DOHH2 (cell line): Measurements from ENCODE around the gene PES1.
"Not testable (repeated sequence)": the region's sequence is repeated elsewhere in the genome, so short reads cannot be mapped to it uniquely, and the experiment has no call there.

Experiments
- H3F3A ChIP-seq: fragments of 200-600 bp; sonication (generic), shearing (Covaris generic); 2 replicates; pipeline ENCODE4 v1.6.0; 2016; ENCODE audit warnings: antibody characterized with exemption, mild to moderate bottlenecking; ENCODE audit not compliant: control insufficient read depth, insufficient read depth
- H3K27ac ChIP-seq: fragments of 200-600 bp; sonication (generic); 2 replicates; pipeline ENCODE4 v1.5.1; 2014; ENCODE audit warnings: low read depth, mild to moderate bottlenecking, low read length, moderate library complexity
- H3K27me3 ChIP-seq: fragments of 200-600 bp; sonication (generic); 2 replicates; pipeline ENCODE4 v1.6.1; 2014; ENCODE audit warnings: mild to moderate bottlenecking, low read length, mixed read lengths; ENCODE audit not compliant: control insufficient read depth
- H3K36me3 ChIP-seq: fragments of 200-600 bp; sonication (generic); 2 replicates; pipeline ENCODE4 v1.6.1; 2014; ENCODE audit warnings: mild to moderate bottlenecking, low read length, moderate library complexity, mixed read lengths; ENCODE audit not compliant: control insufficient read depth
- H3K4me1 ChIP-seq: fragments of 200-600 bp; sonication (generic); 2 replicates; pipeline ENCODE4 v1.6.1; 2014; ENCODE audit warnings: mild to moderate bottlenecking, low read length, mixed read lengths; ENCODE audit not compliant: control insufficient read depth
- H3K4me2 ChIP-seq: fragments of 200-600 bp; sonication (generic); 2 replicates; pipeline ENCODE4 v1.6.0; 2014; ENCODE audit warnings: mild to moderate bottlenecking, low read length, moderate library complexity
- H3K4me3 ChIP-seq: fragments of 200-600 bp; sonication (generic); 2 replicates; pipeline ENCODE4 v1.5.1; 2014; ENCODE audit warnings: mild to moderate bottlenecking, low read length, mixed read lengths
- H3K79me2 ChIP-seq: fragments of 200-600 bp; sonication (generic); 2 replicates; pipeline ENCODE4 v1.6.1; 2014; ENCODE audit warnings: mild to moderate bottlenecking, low read length, mixed read lengths; ENCODE audit not compliant: control insufficient read depth
- H3K9me2 ChIP-seq: fragments of 200-600 bp; sonication (generic); replicated peaks from 2 replicates; pipeline ENCODE4 v1.6.1; 2014; ENCODE audit warnings: mild to moderate bottlenecking, low read length, mixed read lengths; ENCODE audit not compliant: control insufficient read depth
- H3K9me3 ChIP-seq: fragments of 200-600 bp; sonication (generic); 2 replicates; pipeline ENCODE4 v1.6.1; 2014; ENCODE audit warnings: antibody characterized with exemption, low read length, mixed read lengths; ENCODE audit not compliant: control insufficient read depth, insufficient read depth
- H4K20me1 ChIP-seq: fragments of 200-600 bp; sonication (generic); 2 replicates; pipeline ENCODE4 v1.6.0; 2014; ENCODE audit warnings: low read depth, mild to moderate bottlenecking, antibody characterized with exemption, low read length, moderate library complexity; ENCODE audit not compliant: control insufficient read depth, insufficient read depth
- CTCF ChIP-seq: fragments of 200-600 bp; sonication (generic); IDR thresholded peaks from one replicate; pipeline ENCODE4 v1.5.1; 2014; ENCODE audit warnings: antibody characterized with exemption, mild to moderate bottlenecking, low read depth, low read length; ENCODE audit not compliant: poor library complexity, severe bottlenecking
- EZH2phosphoT487 ChIP-seq: fragments of 200-600 bp; sonication (generic); IDR thresholded peaks from 2 replicates; pipeline ENCODE4 v1.6.1; 2017; ENCODE audit warnings: borderline replicate concordance, mild to moderate bottlenecking, antibody characterized with exemption, low read length, moderate library complexity, mixed read lengths

The PES1 gene

GRCh38 chr22:30541961-30542810 is 49.5 kb downstream of the PES1 start:
- no peak overlapping the region for H3K4me2 ChIP-seq
- TF ChIP-seq CTCF (no peak), EZH2phosphoT487 (no peak)
- no peaks in the 10 kb centered on the region for H3F3A ChIP-seq
- no peaks in the 10 kb centered on the region for H3K9me3 ChIP-seq
- H3K27ac ChIP-seq: no peak overlapping the region
- no peaks in the 10 kb centered on the region for H3K36me3 ChIP-seq
- no peaks in the 10 kb centered on the region for H3K79me2 ChIP-seq
- no peaks in the 10 kb centered on the region for H4K20me1 ChIP-seq
- no peak overlapping the region for H3K4me3 ChIP-seq
- H3K27me3 ChIP-seq: peaks cover 3% of the 10 kb centered on the region; the same call in 1 of the 2 replicates
- no peaks in the 10 kb centered on the region for H3K9me2 ChIP-seq
- H3K4me1 ChIP-seq: no peaks in the 10 kb centered on the region

- not testable (repeated sequence) for H3K36me3 ChIP-seq, H3K4me1 ChIP-seq, H4K20me1 ChIP-seq, H3K27me3 ChIP-seq, H3K79me2 ChIP-seq, H3K4me2 ChIP-seq, H3F3A ChIP-seq, H3K27ac ChIP-seq, H3K9me3 ChIP-seq, H3K4me3 ChIP-seq, H3K9me2 ChIP-seq
Measured at GRCh38 chr22:30541511-30541910, 50.2 kb downstream of the PES1 start.

GRCh38 chr22:30539368-30539767 is 52.3 kb downstream of the PES1 start:
- Histone ChIP-seq H3K27ac (no peak overlapping the region), H3F3A (no peaks in the 10 kb centered on the region), H3K9me2 (no peaks in the 10 kb centered on the region), H3K79me2 (no peaks in the 10 kb centered on the region), H3K4me3 (no peak overlapping the region), H3K4me1 (no peaks in the 10 kb centered on the region), H3K36me3 (no peaks in the 10 kb centered on the region), H3K27me3 (peaks cover 8% of the 10 kb centered on the region; the same call in 1 of the 2 replicates), H3K4me2 (no peak overlapping the region), H3K9me3 (no peaks in the 10 kb centered on the region), H4K20me1 (no peaks in the 10 kb centered on the region)
- TF ChIP-seq EZH2phosphoT487: no peak
- TF ChIP-seq CTCF: no peak

GRCh38 chr22:30538280-30538679 is 53.4 kb downstream of the PES1 start:
- Histone ChIP-seq H3K4me1 (no peaks in the 10 kb centered on the region), H3F3A (no peaks in the 10 kb centered on the region), H3K27ac (no peak overlapping the region), H3K79me2 (no peaks in the 10 kb centered on the region), H3K4me2 (no peak overlapping the region), H3K36me3 (no peaks in the 10 kb centered on the region), H3K9me2 (no peaks in the 10 kb centered on the region), H3K4me3 (no peak overlapping the region), H3K27me3 (peaks cover 8% of the 10 kb centered on the region; the same call in 1 of the 2 replicates), H4K20me1 (no peaks in the 10 kb centered on the region), H3K9me3 (no peaks in the 10 kb centered on the region)
- no peak for TF ChIP-seq EZH2phosphoT487
